ENCODE measurements around the gene DAP.

Gene DAP

GRCh38 chr5:10635257-10635866 is 125.7 kb downstream of the DAP start:
- no peaks in the 10 kb centered on the region for H3K27me3 ChIP-seq
- peak overlapping the region; percentile 13 to 30 for H3K4me3 ChIP-seq (ENCODE audit: low read depth in 1 of 2, low read length in 1 of 2)
- peaks cover 56 to 67% of the 10 kb centered on the region in 2 experiments for H3K4me1 ChIP-seq (ENCODE audit: control insufficient read depth in 1 of 2, insufficient read depth in 1 of 2, low read depth in 1 of 2, low read length in 1 of 2)
- no peaks in the 10 kb centered on the region for H3K9me3 ChIP-seq
- peak overlapping the region; percentile 91 for H3K27ac ChIP-seq
- no peak for TF ChIP-seq CTCF (IDR thresholded peaks at IDR 0.05)
- H3K36me3 ChIP-seq: peaks cover 10% of the 10 kb centered on the region

GRCh38 chr5:10634562-10634961 is 126.5 kb downstream of the DAP start:
- peaks cover 10% of the 10 kb centered on the region for H3K36me3 ChIP-seq
- H3K27me3 ChIP-seq: no peaks in the 10 kb centered on the region
- no peak for TF ChIP-seq CTCF (IDR thresholded peaks at IDR 0.05)
- peak overlapping the region in 1 of 2 experiments; percentile 13 for H3K4me3 ChIP-seq (ENCODE audit: low read depth in 1 of 2, low read length in 1 of 2)
- H3K9me3 ChIP-seq: no peaks in the 10 kb centered on the region
- peaks cover 56 to 63% of the 10 kb centered on the region in 2 experiments for H3K4me1 ChIP-seq (ENCODE audit: control insufficient read depth in 1 of 2, insufficient read depth in 1 of 2, low read depth in 1 of 2, low read length in 1 of 2)
- peak overlapping the region; percentile 91 for H3K27ac ChIP-seq

GRCh38 chr5:10634050-10634449 is 127.0 kb downstream of the DAP start:
- Histone ChIP-seq H3K27me3 (no peaks in the 10 kb centered on the region), H3K9me3 (no peaks in the 10 kb centered on the region), H3K4me1 (ENCODE audit: control insufficient read depth in 1 of 2, insufficient read depth in 1 of 2, low read depth in 1 of 2, low read length in 1 of 2) (peaks cover 56 to 63% of the 10 kb centered on the region in 2 experiments), H3K27ac (peak overlapping the region; percentile 91), H3K4me3 (ENCODE audit: low read depth in 1 of 2, low read length in 1 of 2) (peak overlapping the region; percentile 41 to 53), H3K36me3 (peaks cover 10% of the 10 kb centered on the region)
- TF ChIP-seq CTCF (IDR thresholded peaks at IDR 0.05): no peak

GRCh38 chr5:10633271-10634049 is 127.6 kb downstream of the DAP start:
- TF ChIP-seq CTCF (IDR thresholded peaks at IDR 0.05): no peak
- no peaks in the 10 kb centered on the region for H3K27me3 ChIP-seq
- H3K4me3 ChIP-seq (ENCODE audit: low read depth in 1 of 2, low read length in 1 of 2): peak overlapping the region; percentile 41 to 53
- H3K27ac ChIP-seq: peak overlapping the region; percentile 91
- H3K9me3 ChIP-seq: no peaks in the 10 kb centered on the region
- H3K36me3 ChIP-seq: peaks cover 9% of the 10 kb centered on the region
- peaks cover 56 to 63% of the 10 kb centered on the region in 2 experiments for H3K4me1 ChIP-seq (ENCODE audit: control insufficient read depth in 1 of 2, insufficient read depth in 1 of 2, low read depth in 1 of 2, low read length in 1 of 2)

GRCh38 chr5:10632110-10632761 is 128.8 kb downstream of the DAP start:
- Histone ChIP-seq H3K9me3 (no peaks in the 10 kb centered on the region), H3K36me3 (no peaks in the 10 kb centered on the region), H3K27ac (peak overlapping the region; percentile 91), H3K4me1 (ENCODE audit: control insufficient read depth in 1 of 2, insufficient read depth in 1 of 2, low read depth in 1 of 2, low read length in 1 of 2) (peaks cover 64 to 74% of the 10 kb centered on the region in 2 experiments), H3K27me3 (no peaks in the 10 kb centered on the region), H3K4me3 (ENCODE audit: low read depth in 1 of 2, low read length in 1 of 2) (peak overlapping the region; percentile 51 to 53)
- no peak for TF ChIP-seq CTCF (IDR thresholded peaks at IDR 0.05)
